HUES6 (cell line): Measurements from ENCODE around the gene DMD.

Experiments used
- H3K27ac ChIP-seq: 2 replicates; pipeline ENCODE4 v1.7.0; 2013; ENCODE audit warnings: low read depth, mild to moderate bottlenecking, low read length, inconsistent platforms
- H3K27me3 ChIP-seq: 2 replicates; pipeline ENCODE4 v1.6.1; 2013; ENCODE audit warnings: low read length; ENCODE audit not compliant: control insufficient read depth, insufficient read depth
- H3K36me3 ChIP-seq: 2 replicates; pipeline ENCODE4 v1.6.1; 2013; ENCODE audit warnings: low read length; ENCODE audit not compliant: control insufficient read depth, insufficient read depth
- H3K4me1 ChIP-seq: 2 replicates; pipeline ENCODE4 v1.6.1; 2013; ENCODE audit warnings: low read length; ENCODE audit not compliant: control insufficient read depth, insufficient read depth
- H3K4me3 ChIP-seq: 2 replicates; pipeline ENCODE4 v1.5.1; 2013; ENCODE audit warnings: low read depth, low read length
- H3K9ac ChIP-seq: one replicate; pipeline ENCODE4 v1.6.1; 2013; ENCODE audit warnings: mild to moderate bottlenecking, low read length
- H3K9me3 ChIP-seq: 2 replicates; pipeline ENCODE4 v1.6.1; 2013; ENCODE audit warnings: low read depth, low read length; ENCODE audit not compliant: control insufficient read depth, insufficient read depth

Gene DMD

GRCh38 chrX:31092476-31092875 is 2118.9 kb downstream of the DMD start:
- Histone ChIP-seq H3K27me3 (no peaks in the 10 kb centered on the region; the same call in 1 of the 2 replicates), H3K9me3 (peaks cover 6% of the 10 kb centered on the region), H3K36me3 (no peaks in the 10 kb centered on the region), H3K9ac (no peak overlapping the region), H3K27ac (no peak overlapping the region), H3K4me3 (no peak overlapping the region), H3K4me1 (no peaks in the 10 kb centered on the region)

DNA sequence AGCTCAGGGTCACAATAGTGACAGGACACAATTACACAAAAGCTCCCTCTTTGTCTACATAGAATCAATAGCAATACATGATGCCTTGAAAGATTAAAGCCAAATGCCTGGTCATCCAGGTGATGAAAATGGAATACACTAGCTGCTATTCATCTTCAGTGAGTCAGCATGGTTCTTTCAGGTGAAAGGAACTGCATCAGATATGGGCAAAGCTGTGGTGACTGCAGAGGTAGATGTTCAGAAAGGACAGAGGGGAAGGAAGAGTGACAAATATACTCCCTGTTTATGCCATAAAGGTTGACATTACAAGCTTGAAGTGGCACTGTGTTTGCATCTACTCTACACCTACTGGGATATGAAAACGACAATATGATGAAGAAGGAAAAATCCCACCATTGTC is 2119.5 kb downstream of the DMD start:
- H3K9ac ChIP-seq, result no peak overlapping the region
- no peak overlapping the region for H3K4me3 ChIP-seq
- H3K27ac ChIP-seq, result no peak overlapping the region
- H3K4me1 ChIP-seq, result no peaks in the 10 kb centered on the region
- no peaks in the 10 kb centered on the region for H3K36me3 ChIP-seq
- H3K27me3 ChIP-seq, result no peaks in the 10 kb centered on the region; the same call in 1 of the 2 replicates
- peaks cover 6% of the 10 kb centered on the region for H3K9me3 ChIP-seq

DNA sequence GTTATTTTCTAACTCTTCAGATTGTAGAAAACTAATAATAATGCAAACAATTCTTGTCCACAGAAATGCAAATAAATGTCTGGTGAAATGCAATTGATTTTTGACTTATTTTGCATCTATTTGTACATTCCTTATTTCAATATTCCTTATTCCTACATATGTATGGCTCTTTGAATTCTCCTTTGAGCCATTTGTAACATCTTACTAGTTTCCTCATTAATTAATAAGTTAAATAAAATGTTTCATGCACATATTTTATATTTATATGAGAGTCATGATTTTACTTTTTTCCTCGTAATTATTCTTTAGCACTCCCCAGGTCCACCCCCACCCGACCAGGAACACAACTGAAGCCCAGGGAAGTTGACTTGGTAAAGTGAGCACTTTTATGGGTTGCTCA is 2136.8 kb downstream of the DMD start:
- H3K4me1 ChIP-seq, result no peaks in the 10 kb centered on the region
- H3K9me3 ChIP-seq, result peaks cover 10% of the 10 kb centered on the region; the same call in 1 of the 2 replicates
- no peak overlapping the region for H3K27ac ChIP-seq
- H3K36me3 ChIP-seq, result no peaks in the 10 kb centered on the region
- no peak overlapping the region for H3K9ac ChIP-seq
- H3K4me3 ChIP-seq, result no peak overlapping the region
- H3K27me3 ChIP-seq, result no peaks in the 10 kb centered on the region

DNA sequence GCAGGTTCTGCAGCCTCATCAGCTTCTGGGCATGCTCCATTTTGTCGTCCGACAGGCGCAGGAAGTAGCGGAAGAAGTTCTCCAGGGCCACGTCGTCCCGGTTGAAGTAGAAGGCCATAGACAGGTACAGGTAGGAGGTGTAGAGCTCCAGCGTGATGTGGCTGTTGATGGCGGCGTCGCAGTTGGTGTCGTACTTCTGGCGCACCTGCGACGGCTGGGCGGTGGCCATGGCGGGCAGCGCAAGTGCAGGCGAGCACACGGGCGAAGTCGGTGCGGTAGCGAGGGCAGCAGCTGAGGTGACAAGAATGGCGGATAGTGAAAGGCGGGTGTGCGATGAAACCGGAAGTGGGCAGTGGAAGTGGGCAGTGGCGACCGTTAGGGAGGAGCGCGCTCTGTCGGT is 2139.6 kb downstream of the DMD start, which contains the start of gene FTHL17:
TSS of gene FTHL17 (minus strand) at position 317 of the 400 bp plus-strand sequence. CDS start at position 229, 88 bp downstream.
- no peaks in the 10 kb centered on the region for H3K36me3 ChIP-seq
- no peak within 1 kb of the TSS for H3K27ac ChIP-seq
- H3K9ac ChIP-seq, result no peak within 1 kb of the TSS
- no peaks in the 10 kb centered on the region for H3K27me3 ChIP-seq
- no peaks in the 10 kb centered on the region for H3K4me1 ChIP-seq
- no peak within 1 kb of the TSS for H3K4me3 ChIP-seq
- H3K9me3 ChIP-seq, result peaks cover 15% of the 10 kb centered on the region

DNA sequence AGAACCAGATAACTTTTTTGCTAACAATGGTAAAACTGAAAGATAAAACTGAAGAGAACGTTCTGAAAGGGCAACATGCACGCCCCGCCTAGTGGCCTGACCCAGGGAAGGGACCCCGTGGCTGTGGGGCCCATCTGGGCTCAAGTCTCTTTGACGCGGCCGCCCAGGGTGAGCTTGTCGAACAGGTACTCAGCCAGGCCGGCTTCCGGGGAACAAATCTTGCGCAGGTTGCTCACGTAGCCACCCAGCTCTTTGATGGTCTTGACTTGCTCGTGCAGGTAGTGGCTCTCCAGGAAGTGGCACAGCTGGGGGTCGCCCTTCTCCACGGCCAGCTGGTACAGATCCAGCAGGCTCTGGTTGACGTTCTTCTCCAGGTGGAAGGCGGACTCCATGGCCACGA is 2140.1 kb downstream of the DMD start:
- H3K27ac ChIP-seq, result no peak overlapping the region
- no peaks in the 10 kb centered on the region for H3K36me3 ChIP-seq
- H3K4me1 ChIP-seq, result no peaks in the 10 kb centered on the region
- H3K4me3 ChIP-seq, result no peak overlapping the region
- peaks cover 18% of the 10 kb centered on the region for H3K9me3 ChIP-seq
- H3K9ac ChIP-seq, result no peak overlapping the region
- H3K27me3 ChIP-seq, result no peaks in the 10 kb centered on the region

DNA sequence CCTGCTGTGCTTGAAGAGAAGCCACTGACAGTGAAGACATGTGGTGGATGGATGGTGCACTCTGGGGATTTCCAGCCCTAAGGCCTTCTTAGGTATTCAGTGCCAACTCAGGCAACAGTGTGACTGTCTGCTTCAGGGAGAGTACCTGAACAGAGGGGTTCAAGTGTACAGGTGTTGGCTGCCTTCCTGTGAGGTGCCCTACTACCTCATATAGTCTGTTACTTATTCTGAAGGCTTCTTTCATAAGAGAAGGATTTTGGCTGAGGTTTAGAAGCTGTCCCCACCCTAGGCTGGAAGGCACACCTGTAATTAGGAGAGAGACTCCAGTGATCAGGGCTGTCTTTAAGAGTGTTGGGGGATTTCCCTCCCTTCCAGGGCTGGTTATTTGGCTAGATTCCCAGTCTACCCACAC is 2141.3 kb downstream of the DMD start:
- Histone ChIP-seq H3K4me3 (no peak overlapping the region), H3K27me3 (no peaks in the 10 kb centered on the region), H3K9me3 (peaks cover 18% of the 10 kb centered on the region), H3K27ac (no peak overlapping the region), H3K9ac (no peak overlapping the region), H3K4me1 (no peaks in the 10 kb centered on the region), H3K36me3 (no peaks in the 10 kb centered on the region)
